ENCODE data around the gene TFCP2L1. TPM values are rescaled to one million over a fixed set of nuclear protein-coding genes. Genes with fewer than 3 reads are reported as not detected.
"Not testable (repeated sequence)": the region's sequence is repeated elsewhere in the genome, so short reads cannot be mapped to it uniquely, and the experiment has no call there.

Gene TFCP2L1, protein sequence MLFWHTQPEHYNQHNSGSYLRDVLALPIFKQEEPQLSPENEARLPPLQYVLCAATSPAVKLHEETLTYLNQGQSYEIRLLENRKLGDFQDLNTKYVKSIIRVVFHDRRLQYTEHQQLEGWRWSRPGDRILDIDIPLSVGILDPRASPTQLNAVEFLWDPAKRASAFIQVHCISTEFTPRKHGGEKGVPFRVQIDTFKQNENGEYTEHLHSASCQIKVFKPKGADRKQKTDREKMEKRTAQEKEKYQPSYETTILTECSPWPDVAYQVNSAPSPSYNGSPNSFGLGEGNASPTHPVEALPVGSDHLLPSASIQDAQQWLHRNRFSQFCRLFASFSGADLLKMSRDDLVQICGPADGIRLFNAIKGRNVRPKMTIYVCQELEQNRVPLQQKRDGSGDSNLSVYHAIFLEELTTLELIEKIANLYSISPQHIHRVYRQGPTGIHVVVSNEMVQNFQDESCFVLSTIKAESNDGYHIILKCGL
- total RNA-seq = 1 to 10 TPM; 1.1 to 3.4 TPM

DNA sequence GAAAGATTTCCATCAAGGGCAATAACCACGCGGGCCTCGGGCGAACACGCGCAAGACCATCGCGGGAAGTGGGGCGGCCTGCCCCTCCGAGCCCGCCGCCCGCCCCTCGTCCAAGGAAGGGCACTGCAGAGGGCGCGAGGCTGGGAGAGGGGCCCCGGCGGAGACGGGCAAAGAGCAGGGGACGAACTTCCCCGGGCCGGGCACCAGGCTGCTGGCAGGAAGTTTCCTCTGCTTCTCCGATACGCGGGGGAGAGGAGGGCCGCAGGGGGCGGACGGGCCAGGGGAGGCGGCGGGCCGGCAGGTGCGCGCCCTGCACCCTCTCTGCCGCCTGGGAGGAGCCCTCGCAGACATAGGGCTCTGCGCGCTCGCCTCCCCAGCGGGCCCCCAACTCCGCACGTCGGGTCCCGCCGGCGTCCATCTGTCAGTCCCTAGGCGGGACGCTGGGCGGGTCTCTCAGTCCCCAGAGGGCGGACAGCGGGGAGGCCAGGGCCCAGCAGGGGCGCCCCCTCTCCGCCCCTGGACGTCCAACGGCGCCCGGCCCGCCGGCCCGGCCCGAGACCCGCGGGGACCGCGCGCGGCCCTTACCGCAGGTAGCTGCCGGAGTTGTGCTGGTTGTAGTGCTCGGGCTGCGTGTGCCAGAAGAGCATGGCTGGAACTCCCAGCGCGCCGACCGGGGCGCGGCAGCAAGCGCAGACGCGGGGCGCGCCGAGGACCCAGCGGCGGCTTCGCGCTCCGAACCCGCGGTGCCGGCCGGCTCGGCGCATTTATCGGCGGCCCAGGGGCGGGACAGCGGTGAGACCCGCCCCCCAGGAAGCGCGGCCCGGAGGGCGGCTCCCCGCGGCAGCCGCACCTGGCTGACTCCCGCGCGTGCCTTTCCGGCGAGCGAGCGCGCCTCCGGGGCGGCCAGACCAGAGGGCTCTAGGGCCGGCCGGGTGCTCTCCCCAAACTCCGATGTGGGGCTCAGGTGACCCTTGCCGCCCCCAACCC is at the start of gene TFCP2L1:
Gene TFCP2L1 (minus strand): TSS at position 740 of the 987 bp plus-strand sequence. CDS start 93 bp downstream, at position 647.
- H3K4me1 ChIP-seq (ENCODE audit: control insufficient read depth in 1 of 2, low read depth in 2 of 2) = peaks cover 2 to 17% of the 10 kb centered on the region in 2 donors
- peak within 1 kb of the TSS; percentile 60 for H3K4me3 ChIP-seq
- no peaks in the 10 kb centered on the region for H3K36me3 ChIP-seq
- H3K27me3 ChIP-seq (replicated peaks; ENCODE audit: insufficient read depth) = peaks cover 5% of the 10 kb centered on the region
- no peaks in the 10 kb centered on the region for H3K9me3 ChIP-seq
- DNase-seq (ENCODE audit: low spot score) (no peak), ATAC-seq (ENCODE audit: insufficient number of reproducible peaks, low FRiP score, low read depth) (no peak)
- TF ChIP-seq, protein P1, sequence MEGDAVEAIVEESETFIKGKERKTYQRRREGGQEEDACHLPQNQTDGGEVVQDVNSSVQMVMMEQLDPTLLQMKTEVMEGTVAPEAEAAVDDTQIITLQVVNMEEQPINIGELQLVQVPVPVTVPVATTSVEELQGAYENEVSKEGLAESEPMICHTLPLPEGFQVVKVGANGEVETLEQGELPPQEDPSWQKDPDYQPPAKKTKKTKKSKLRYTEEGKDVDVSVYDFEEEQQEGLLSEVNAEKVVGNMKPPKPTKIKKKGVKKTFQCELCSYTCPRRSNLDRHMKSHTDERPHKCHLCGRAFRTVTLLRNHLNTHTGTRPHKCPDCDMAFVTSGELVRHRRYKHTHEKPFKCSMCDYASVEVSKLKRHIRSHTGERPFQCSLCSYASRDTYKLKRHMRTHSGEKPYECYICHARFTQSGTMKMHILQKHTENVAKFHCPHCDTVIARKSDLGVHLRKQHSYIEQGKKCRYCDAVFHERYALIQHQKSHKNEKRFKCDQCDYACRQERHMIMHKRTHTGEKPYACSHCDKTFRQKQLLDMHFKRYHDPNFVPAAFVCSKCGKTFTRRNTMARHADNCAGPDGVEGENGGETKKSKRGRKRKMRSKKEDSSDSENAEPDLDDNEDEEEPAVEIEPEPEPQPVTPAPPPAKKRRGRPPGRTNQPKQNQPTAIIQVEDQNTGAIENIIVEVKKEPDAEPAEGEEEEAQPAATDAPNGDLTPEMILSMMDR (IDR thresholded peaks at IDR 0.05) = no peak
- no peak within 1 kb of the TSS for H3K27ac ChIP-seq

DNA sequence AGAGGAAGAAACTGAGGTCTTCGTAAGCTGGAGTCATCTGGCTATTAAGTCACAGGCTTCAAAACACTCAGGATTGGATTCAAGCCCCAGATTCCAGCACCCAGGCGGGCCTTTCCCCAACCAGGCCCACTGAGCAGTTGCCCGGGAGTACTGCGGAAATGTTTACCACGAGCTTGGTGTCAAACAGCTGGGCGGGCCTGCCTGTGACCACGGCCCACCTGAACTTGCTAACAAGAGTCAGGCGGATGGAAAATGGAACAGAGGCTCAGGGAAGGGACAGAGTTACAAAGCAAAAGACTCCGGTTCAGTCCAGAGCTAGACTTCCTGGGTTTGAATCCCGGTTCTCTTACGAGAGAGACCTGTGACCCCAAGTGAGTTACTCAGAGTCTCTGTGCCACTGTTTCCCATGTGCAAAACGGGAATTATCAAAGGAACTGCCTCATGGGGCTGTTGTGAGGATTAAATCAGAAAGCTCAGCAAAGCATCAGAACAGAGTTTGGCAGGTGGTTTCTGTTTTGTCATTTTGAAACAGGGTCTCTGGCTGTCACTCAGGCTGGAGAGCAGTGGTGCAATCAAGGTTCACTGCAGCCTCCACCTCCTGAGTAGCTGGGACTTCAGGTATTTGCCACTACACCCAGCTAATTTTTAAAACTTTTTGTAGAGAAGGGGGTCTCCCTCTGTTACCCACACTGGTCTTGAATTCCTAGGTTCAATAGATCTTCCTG is 49.0 kb upstream of the TFCP2L1 start:
- Histone ChIP-seq H3K4me3 (no peak overlapping the region), H3K27ac (no peak overlapping the region), H3K27me3 (replicated peaks; ENCODE audit: insufficient read depth) (no peaks in the 10 kb centered on the region), H3K36me3 (peaks cover 8% of the 10 kb centered on the region), H3K4me1 (ENCODE audit: control insufficient read depth in 1 of 2, low read depth in 2 of 2) (no peaks in the 10 kb centered on the region), H3K9me3 (no peaks in the 10 kb centered on the region)
- no peak for ATAC-seq (ENCODE audit: insufficient number of reproducible peaks, low FRiP score, low read depth)
- DNase-seq (ENCODE audit: low spot score) = no peak
- TF ChIP-seq, protein P1 (IDR thresholded peaks at IDR 0.05) = no peak

DNA sequence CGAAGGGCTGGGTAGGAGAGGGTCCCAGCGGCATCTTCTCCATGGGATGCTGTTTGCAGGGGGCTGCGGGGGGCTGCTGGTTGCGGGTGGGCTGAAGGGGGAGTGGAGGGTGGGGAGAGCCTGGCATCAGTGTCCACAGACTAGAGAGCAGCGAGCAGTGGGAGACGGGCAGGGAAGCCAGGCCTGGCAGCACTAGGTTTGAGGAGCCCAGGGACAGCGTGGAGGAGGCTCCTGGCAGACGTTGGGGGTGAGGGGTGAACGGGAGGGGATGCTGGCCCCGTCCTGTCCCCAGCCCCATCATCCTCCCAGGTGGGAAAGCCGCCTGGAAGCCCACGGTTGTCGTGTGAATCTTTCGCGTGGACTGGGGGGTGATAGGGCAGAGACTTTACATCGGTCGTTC is 48.2 kb upstream of the TFCP2L1 start:
- H3K27me3 ChIP-seq (replicated peaks; ENCODE audit: insufficient read depth) = no peaks in the 10 kb centered on the region
- no peak for ATAC-seq (ENCODE audit: insufficient number of reproducible peaks, low FRiP score, low read depth)
- no peaks in the 10 kb centered on the region for H3K9me3 ChIP-seq
- no peak overlapping the region for H3K27ac ChIP-seq
- H3K4me3 ChIP-seq = no peak overlapping the region
- no peaks in the 10 kb centered on the region for H3K4me1 ChIP-seq (ENCODE audit: control insufficient read depth in 1 of 2, low read depth in 2 of 2)
- peaks cover 4% of the 10 kb centered on the region for H3K36me3 ChIP-seq
- TF ChIP-seq, protein P1 (IDR thresholded peaks at IDR 0.05) = no peak
- DNase-seq (ENCODE audit: low spot score) = no peak

DNA sequence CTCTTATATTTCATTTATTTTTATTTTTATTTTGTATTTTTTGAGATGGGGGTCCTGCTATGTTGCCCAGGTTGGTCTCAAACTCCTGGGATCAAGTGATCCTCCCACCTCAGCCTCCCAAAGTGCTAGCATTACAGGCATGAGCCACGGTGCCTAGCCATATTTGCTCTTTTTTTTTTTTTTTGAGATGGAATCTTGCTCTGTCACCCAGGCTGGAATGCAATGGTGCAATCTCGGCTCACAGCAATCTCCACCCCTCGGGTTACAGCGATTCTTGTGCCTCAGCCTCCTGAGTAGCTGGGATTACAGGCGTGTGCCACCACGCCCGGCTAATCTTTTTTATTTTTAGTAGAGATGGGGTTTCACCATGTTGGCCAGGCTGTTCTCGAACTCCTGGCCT is 46.3 kb upstream of the TFCP2L1 start:
- not testable (repeated sequence) for H3K27ac ChIP-seq; ATAC-seq (ENCODE audit: insufficient number of reproducible peaks, low FRiP score, low read depth); H3K9me3 ChIP-seq; H3K36me3 ChIP-seq; H3K4me1 ChIP-seq (ENCODE audit: control insufficient read depth in 1 of 2, low read depth in 2 of 2); DNase-seq (ENCODE audit: low spot score); H3K27me3 ChIP-seq (replicated peaks; ENCODE audit: insufficient read depth); H3K4me3 ChIP-seq

DNA sequence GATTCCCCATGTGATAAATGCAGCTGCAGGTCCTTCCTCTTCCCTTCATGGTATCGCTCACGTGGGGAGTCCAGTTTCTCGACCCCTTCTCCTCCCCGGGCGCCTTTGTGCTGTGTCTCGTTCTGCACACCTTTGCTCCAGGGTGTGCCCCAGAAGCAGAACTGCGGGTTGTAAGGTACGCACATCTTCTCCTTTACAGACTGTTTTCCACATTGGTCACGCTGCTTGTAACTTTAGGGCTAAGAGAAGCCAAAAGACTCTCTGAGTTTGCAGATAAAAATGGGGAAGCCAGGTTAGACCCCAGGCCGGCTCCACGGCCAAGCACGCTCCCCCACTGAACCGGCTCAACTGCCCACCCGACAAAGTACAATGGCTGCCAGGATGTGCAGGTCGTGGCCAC is 45.9 kb upstream of the TFCP2L1 start:
- Histone ChIP-seq H3K4me3 (no peak overlapping the region), H3K27ac (no peak overlapping the region), H3K27me3 (replicated peaks; ENCODE audit: insufficient read depth) (no peaks in the 10 kb centered on the region), H3K9me3 (no peaks in the 10 kb centered on the region), H3K36me3 (no peaks in the 10 kb centered on the region), H3K4me1 (ENCODE audit: control insufficient read depth in 1 of 2, low read depth in 2 of 2) (no peaks in the 10 kb centered on the region)
- ATAC-seq (ENCODE audit: insufficient number of reproducible peaks, low FRiP score, low read depth) (no peak), DNase-seq (ENCODE audit: low spot score) (no peak)
- TF ChIP-seq, protein P1 (IDR thresholded peaks at IDR 0.05) = no peak

Data from thoracic aorta (tissue), 2 donors.